ENCODE results near the gene CRYBB3. TPM values are rescaled to one million over a fixed set of nuclear protein-coding genes. Genes with fewer than 3 reads are reported as not detected.

CRYBB3 gene
- total and polyA plus RNA-seq, 2 of the 13 experiments (the other 11 are each of a cell fraction or from before 2014, with no cell fraction given), result 0.18 to 0.28 TPM

DNA sequence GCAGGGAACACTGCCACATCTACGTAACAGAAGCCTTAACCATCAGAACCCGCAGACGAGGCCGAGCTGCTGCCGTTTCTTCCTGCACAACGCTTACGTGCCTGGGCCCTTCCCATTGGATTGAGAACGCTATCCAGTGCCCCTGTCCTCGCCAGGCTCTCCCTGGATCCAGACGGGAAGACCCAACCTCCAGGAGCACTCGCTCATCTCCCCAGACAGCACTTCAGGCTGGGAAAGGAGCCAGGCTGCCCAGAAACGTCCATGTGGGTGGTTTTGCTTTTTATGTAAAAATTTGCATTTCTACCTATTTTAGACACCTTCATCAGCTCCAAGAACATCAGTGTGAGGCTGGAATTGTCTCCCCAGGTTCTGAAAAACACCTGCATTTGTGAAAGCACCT is 7.3 kb upstream of the CRYBB3 start (continued):
- TF ChIP-seq, protein P1, sequence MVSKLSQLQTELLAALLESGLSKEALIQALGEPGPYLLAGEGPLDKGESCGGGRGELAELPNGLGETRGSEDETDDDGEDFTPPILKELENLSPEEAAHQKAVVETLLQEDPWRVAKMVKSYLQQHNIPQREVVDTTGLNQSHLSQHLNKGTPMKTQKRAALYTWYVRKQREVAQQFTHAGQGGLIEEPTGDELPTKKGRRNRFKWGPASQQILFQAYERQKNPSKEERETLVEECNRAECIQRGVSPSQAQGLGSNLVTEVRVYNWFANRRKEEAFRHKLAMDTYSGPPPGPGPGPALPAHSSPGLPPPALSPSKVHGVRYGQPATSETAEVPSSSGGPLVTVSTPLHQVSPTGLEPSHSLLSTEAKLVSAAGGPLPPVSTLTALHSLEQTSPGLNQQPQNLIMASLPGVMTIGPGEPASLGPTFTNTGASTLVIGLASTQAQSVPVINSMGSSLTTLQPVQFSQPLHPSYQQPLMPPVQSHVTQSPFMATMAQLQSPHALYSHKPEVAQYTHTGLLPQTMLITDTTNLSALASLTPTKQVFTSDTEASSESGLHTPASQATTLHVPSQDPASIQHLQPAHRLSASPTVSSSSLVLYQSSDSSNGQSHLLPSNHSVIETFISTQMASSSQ (IDR thresholded peaks at IDR 0.05; ENCODE audit: low read depth), result no peak
- TF ChIP-seq, protein P1 (CRISPR knock-in tag; IDR thresholded peaks at IDR 0.05; ENCODE audit: borderline replicate concordance), result no peak
- no peak for TF ChIP-seq ARNT (IDR thresholded peaks at IDR 0.05)
- no peak for TF ChIP-seq HOXD1 (CRISPR knock-in tag; IDR thresholded peaks at IDR 0.05)
- no peak for TF ChIP-seq MTF2 (CRISPR knock-in tag; IDR thresholded peaks at IDR 0.05; ENCODE audit: borderline replicate concordance)
- no peak for TF ChIP-seq RARA (CRISPR knock-in tag; IDR thresholded peaks at IDR 0.05)
- TF ChIP-seq PHF8 (CRISPR knock-in tag; IDR thresholded peaks at IDR 0.05), result no peak

DNA sequence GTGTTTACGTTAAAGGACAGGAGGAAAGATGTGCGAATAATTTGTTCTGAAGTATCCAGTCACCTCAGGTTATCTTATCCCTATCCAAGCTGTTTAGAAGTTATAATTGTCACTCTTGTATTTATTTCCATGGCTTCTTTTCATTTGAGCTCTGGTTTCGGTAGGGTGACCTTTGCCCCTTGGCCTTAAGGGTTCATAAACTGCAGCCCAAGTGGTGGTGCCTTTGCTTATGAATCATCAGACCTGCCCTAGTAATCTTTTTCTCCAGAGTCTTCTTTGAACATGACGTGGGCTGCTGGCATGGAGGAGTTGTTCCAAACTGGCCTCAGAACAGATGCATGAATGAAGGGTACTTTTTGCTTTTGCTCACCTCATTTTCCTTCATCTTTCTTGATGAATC is 6.5 kb upstream of the CRYBB3 start:
- H2AFZ ChIP-seq (ENCODE audit: low read length), result no peak overlapping the region
- no peak overlapping the region for H3K27ac ChIP-seq (ENCODE audit: extremely low read length, insufficient read depth, low read length)
- FAIRE-seq (no peak), ATAC-seq (no peak), DNase-seq (ENCODE audit: low spot score) (no peak)
- intact Hi-C loops (cut with micrococcal nuclease; ENCODE audit: unreplicated experiment), result no loop called here
- CTCF ChIA-PET (ENCODE audit: low intra/inter-chr PET ratio, low total read pairs), result no interaction called here
- 96% methylated on average over 4 of the region's 4 CpGs for WGBS (ENCODE audit: low lambda C conversion rate)
- H3K36me3 ChIP-seq (replicated peaks in 1 of 2; ENCODE audit: control insufficient read depth in 1 of 2, insufficient read depth in 2 of 2, low read length in 2 of 2), result peaks cover 16 to 42% of the 10 kb centered on the region in 2 experiments; a peak in 4 of 5 replicates
- in situ Hi-C loops (cut with HindIII; ENCODE audit: extremely low pct_ligation_motif_present, low pct_unique_long_range_greater_than_20kb), result loop anchor here (25.0 kb wide), 1 partner anchor 256 kb away; the partner anchor contains the start of gene LHFPL7
- H3K9ac ChIP-seq (ENCODE audit: insufficient read depth, low read depth, low read length), result no peak overlapping the region
- H3K4me3 ChIP-seq (replicated peaks in 1 of 3; ENCODE audit: insufficient read depth in 1 of 3, low read depth in 2 of 3, low read length in 3 of 3), result no peak overlapping the region
- H4K20me1 ChIP-seq (ENCODE audit: insufficient read depth, low read length), result no peaks in the 10 kb centered on the region; the same call in 1 of the 2 replicates
- BruUV-seq (replicated peaks), result no TSS peak
- H3K4me2 ChIP-seq (ENCODE audit: low read depth, low read length), result no peak overlapping the region
- H3K9me3 ChIP-seq (ENCODE audit: low read length), result no peaks in the 10 kb centered on the region
- POLR2A ChIA-PET, result no interaction called here
- no peaks in the 10 kb centered on the region for H3K4me1 ChIP-seq (ENCODE audit: insufficient read depth, low read length)
- no peaks in the 10 kb centered on the region for H3K79me2 ChIP-seq (ENCODE audit: insufficient read depth, low read length)
- no peaks in the 10 kb centered on the region for H3K27me3 ChIP-seq (ENCODE audit: control insufficient read depth in 1 of 2, insufficient read depth in 2 of 2, low read length in 2 of 2)
- TF ChIP-seq GTF3A (CRISPR knock-in tag; conservative IDR thresholded peaks at IDR 0.05) (no peak), ZNF253 (CRISPR knock-in tag; IDR thresholded peaks at IDR 0.05; ENCODE audit: borderline replicate concordance) (no peak), ZNF382 (CRISPR knock-in tag; IDR thresholded peaks at IDR 0.05; ENCODE audit: borderline replicate concordance) (no peak)
- TF ChIP-seq, protein P2, sequence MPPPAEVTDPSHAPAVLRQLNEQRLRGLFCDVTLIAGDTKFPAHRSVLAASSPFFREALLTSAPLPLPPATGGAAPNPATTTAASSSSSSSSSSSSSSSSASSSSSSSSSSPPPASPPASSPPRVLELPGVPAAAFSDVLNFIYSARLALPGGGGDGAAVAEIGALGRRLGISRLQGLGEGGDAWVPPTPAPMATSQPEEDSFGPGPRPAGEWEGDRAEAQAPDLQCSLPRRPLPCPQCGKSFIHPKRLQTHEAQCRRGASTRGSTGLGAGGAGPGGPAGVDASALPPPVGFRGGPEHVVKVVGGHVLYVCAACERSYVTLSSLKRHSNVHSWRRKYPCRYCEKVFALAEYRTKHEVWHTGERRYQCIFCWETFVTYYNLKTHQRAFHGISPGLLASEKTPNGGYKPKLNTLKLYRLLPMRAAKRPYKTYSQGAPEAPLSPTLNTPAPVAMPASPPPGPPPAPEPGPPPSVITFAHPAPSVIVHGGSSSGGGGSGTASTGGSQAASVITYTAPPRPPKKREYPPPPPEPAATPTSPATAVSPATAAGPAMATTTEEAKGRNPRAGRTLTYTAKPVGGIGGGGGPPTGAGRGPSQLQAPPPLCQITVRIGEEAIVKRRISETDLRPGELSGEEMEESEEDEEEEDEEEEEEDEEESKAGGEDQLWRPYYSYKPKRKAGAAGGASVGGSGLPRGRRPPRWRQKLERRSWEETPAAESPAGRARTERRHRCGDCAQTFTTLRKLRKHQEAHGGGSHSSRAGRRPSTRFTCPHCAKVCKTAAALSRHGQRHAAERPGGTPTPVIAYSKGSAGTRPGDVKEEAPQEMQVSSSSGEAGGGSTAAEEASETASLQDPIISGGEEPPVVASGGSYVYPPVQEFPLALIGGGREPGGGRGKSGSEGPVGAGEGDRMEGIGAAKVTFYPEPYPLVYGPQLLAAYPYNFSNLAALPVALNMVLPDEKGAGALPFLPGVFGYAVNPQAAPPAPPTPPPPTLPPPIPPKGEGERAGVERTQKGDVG (CRISPR knock-in tag; IDR thresholded peaks at IDR 0.05; ENCODE audit: borderline replicate concordance), result no peak

Data from HepG2 (cell line).